OCI-LY7 (cell line): Measurements from ENCODE around the gene LIPK.

ENCODE experiments used
- CTCF ChIP-seq: fragments of 200-600 bp; sonication (generic); conservative IDR thresholded peaks from 2 replicates; pipeline ENCODE4 v1.5.1; 2014; ENCODE audit warnings: mild to moderate bottlenecking, antibody characterized with exemption, low read length, moderate library complexity, mixed read lengths
- EZH2phosphoT487 ChIP-seq: fragments of 200-600 bp; sonication (generic); IDR thresholded peaks from 2 replicates; pipeline ENCODE4 v1.6.1; 2018; ENCODE audit warnings: low read depth, borderline replicate concordance, mild to moderate bottlenecking, mixed run types, antibody characterized with exemption, low read length, moderate library complexity, mixed read lengths

GRCh38 chr10:88781206-88781605 lies 75.2 kb downstream of the LIPK start:
- TF ChIP-seq EZH2phosphoT487 (no peak), CTCF (no peak)
